Right lung (tissue), 10 donors: ENCODE measurements around the gene OR10G7. TPM values are rescaled to one million over a fixed set of nuclear protein-coding genes. Genes with fewer than 3 reads are reported as not detected.

Experiments
- DNase-seq, 2 donors: peaks; one replicate each; pipeline ENCODE4 v3.0.0-alpha.2; 2013
- long read RNA-seq, 8 donors: transcript quantifications; one replicate each; lab custom pipeline, GENCODE V29; 2026
- polyA plus RNA-seq, 5 donors: library from polyadenylated mRNA; unstranded; fragments of 120-200 nt; gene quantifications; one replicate each; pipeline versions ENCODE4 v1.2.1 to v1.2.3, GENCODE V29; 2013; ENCODE audit warnings: inconsistent platforms in 1 of 5, low replicate concordance in 1 of 5; ENCODE audit not compliant: insufficient read length in 5 of 5, insufficient read depth in 1 of 5

Gene OR10G7
- not detected for polyA plus RNA-seq
- long read RNA-seq, donor 1: 0 reads
- long read RNA-seq, donor 2: 0 reads
- long read RNA-seq, donor 3: 0 reads
- long read RNA-seq, donor 4: 0 reads
- long read RNA-seq, donor 5: 0 reads
- long read RNA-seq, donor 6: 0 reads
- long read RNA-seq, donor 7: 0 reads
- long read RNA-seq, donor 8: 0 reads

DNA sequence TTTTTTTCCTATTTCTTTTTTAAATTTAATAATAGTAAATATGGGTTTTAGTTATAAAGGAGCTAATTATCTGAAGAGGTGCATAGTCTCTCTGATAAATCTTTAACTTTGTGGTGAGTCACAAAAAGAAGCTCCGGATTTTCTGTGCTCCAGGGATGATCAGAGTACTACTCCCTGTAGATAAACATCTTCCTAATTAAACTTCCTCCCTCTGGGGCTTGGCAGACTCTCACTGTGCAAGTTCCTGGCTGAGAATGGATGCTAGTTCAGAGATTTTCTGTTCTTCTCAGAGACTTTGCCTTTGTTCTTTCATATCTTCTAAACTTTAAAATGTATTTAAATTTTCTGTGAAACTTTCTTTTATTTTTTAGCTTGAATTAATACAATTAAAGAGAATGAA is at the start of gene OR10G7:
Gene OR10G7 (minus strand): TSS at position 72 of the 400 bp plus-strand sequence. CDS start 2,324 bp downstream, outside the sequence.
- no peak for DNase-seq

- no peak for DNase-seq
These were observed 45.1 kb upstream of the OR10G7 start for GRCh38 chr11:124085997-124086846.

DNA sequence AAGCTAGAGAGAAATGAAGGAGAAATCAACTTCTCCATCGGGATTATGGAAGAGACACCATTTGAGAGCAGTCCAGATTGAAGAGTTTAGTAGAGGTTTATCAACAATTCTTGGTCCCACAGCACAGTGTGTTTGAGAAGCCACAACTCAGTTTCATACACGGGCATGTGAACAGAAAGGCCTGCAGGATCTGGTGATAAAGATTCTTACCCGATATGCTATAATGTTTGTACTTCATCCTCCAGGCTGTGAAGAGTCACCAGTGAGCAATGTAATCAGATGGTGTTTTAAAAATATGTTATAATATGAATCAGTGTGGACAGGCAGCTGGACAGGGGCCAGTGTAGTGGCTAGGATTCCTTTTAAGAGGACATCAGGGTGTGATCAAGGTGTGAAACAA is 44.5 kb upstream of the OR10G7 start:
- no peak for DNase-seq

GRCh38 chr11:124082371-124082770 is 41.2 kb upstream of the OR10G7 start:
- DNase-seq: no peak

- no peak for DNase-seq
These were observed 40.4 kb upstream of the OR10G7 start for GRCh38 chr11:124081483-124081882.

GRCh38 chr11:124080327-124081001 is 39.3 kb upstream of the OR10G7 start:
- DNase-seq: no peak

DNA sequence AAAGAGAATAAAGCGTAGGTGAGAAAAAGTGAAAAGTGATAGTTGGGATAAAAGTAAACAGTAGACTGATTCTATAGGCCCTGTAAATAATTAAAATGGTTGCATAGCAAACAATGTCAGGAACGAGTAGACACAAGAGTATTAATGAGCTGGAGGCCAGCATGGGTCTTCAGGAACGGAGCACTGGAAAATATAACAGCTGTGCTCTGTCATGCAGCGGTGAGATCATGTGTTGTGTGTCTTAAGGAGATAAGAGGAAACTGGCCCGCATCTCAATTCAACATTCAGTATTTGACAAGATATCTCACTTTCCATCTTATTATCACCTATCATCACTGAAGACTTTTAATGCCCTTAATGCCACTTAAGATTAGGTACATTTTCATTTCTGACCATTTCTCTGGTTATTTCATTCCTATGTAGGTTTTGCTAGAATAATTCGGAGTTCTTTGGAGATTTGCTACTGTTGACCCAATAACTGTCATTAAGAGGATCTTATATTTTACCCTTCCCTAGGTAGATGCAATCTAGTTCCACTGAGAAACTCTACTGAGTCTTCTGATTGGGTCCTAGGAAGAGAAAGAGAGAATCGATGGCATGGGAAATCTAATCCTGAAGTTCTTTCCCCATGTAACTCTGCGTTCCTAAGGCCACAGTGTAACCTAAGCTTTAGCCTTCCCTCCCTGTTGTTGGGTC is 38.7 kb upstream of the OR10G7 start:
- peak in 1 of 2 donors; percentile 17 for DNase-seq

DNA sequence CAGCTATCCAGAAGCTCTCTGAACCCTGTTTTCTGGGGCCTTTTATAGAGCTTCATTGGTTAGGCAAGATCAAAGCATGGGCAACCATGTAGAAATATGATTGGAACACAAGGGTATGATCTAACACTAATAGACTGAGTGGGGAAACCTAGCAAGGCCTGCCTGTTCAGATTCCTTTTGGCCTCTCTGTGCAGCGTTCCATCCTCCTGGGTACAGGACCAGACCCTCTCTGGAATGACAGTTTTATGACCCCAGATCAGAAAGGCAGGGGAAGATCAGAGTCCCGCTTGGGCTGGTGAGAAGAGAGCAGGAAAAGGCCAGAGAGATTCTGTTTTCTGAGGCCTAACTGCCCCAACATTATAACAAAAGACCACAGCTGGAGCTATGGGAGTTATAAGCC is 37.5 kb upstream of the OR10G7 start:
- no peak for DNase-seq

- no peak for DNase-seq
These were observed 36.1 kb upstream of the OR10G7 start for GRCh38 chr11:124077266-124077665.

DNA sequence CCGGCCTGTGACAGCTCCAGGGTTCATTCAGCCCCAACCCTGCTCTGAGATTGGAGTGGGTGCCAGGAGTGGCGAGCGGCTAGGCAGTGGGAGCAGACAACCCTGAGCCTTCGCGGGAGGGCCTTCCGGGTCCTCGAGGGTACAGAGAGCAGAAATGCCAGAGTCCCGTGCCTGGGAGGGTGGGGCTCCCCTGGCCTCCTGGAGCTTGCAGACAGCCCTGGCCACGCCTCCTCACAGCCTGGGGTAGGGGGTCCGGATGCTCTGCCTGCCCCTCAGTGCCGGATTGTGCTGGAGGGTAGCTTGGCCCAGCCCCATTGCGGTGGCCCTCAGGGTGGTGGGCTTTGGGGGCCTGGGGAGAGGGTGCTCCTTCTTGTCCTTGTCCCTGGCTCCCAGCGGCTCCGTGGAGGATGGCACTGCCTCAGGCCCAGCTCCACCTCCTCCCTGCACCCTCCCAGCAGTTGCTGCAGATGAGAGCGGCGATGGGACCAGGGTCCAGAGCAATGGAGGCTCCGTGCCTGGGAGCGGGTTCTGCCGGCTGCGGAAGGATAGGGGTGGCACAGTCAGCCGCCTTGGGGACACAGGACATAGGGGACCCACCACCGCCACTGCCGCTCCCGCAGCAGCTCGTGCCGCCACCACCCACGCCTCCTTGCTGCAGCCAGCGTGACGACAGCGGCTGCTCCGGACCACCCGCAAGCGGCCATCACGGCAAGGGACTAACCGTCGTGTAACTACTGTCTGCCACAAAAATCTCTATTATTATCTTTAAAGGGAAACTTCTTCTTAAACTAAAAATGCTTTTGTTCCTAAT is 34.9 kb upstream of the OR10G7 start:
- DNase-seq: peak in 1 of 2 donors; percentile 23

- no peak for DNase-seq
These were observed 34.3 kb upstream of the OR10G7 start for GRCh38 chr11:124075492-124075840.

DNA sequence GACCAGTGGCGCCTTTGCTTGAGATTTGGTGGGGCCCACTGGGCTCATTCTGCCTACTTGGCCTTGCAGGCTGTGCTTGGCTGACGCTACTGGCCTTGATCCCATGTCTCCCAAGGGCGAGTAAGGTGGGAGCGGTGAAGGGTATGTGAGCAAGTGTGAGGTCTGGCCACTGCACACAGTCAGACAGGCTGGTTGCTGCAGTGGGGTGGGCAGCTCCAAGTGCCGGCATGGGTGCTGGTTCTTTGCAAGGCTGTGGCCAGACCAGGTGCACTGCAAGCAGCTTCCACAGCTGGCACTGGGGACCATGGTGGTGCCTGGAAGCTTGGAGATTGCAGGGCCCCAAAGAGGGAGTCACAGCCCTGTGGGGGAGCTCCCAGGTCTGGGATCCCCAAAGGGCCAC is 33.4 kb upstream of the OR10G7 start:
- no peak for DNase-seq

DNA sequence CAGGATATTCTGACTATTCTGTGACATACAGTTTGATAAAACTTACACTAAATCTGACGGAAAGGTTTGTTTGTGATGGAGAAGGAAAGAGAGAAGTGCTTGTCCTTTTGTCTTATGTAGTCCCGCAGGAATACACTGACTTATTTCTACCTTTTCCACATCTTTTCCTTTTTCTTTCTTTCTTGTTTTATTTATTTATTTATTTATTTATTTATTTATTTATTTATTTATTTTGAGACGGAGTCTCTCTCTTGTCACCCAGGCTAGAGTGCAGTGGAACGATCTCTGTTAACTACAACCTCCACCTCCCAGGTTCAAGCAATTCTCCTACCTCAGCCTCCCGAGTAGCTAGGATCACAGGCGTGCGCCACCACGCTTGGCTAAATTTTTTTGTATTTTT is 31.0 kb upstream of the OR10G7 start:
- no peak for DNase-seq

GRCh38 chr11:124071623-124071948 is 30.5 kb upstream of the OR10G7 start:
- DNase-seq: no peak

DNA sequence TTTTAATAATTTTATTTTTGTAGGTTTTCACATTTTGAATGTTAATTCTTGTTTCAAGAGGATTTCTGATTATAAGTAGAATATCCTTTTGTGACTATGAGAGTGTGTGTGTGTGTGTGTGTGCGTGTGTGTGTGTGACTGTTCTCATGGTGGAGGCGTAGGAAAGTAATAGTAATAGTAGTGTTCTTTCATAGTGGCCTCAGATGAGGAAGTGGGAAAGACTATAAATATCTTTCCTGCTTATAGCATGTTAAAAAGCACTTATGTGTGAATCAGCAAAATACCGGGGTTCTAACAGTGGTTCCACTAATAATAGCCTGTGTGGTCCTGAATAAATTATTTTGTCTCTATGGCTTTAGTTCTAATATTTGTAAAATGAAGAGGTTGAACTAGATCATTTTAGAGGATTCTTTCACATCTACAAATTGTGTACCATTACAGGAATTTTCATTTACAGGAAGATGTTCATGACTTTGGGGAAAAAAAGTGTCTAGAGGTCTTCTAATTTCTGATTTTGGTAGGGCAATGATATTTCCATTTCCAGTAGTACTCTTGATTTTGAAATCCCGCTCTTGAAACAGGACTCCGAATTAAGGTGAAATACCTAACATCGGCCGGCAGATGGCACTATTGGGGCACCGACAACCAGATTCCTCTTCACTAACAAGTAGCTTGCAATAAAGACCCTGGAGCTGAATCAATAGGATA is 29.9 kb upstream of the OR10G7 start:
- peak; percentile 62 to 77 for DNase-seq

- DNase-seq: peak; percentile 30 to 48
These were observed 28.6 kb upstream of the OR10G7 start for GRCh38 chr11:124069429-124070401.

GRCh38 chr11:124068601-124069110 is 27.5 kb upstream of the OR10G7 start:
- DNase-seq: no peak

DNA sequence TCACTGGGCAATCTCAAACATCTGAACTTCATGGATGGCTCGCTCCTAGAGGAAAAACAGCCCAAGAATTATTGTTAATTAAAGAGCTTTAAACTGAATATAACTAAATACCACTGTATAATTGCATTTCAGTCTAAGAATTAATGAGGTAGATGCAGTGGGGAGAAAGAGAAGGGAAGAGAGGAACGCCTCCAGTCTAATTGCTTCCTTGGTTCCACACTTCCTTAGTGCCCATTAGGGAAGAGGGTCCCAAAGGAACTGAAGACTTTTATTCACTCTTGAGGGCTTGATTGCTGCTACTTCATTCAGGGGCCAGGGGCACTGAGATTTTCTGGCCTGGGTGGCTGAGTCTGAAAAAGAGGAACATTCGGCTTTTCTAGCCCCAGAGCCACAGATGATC is 11.8 kb upstream of the OR10G7 start:
- no peak for DNase-seq

- no peak for DNase-seq
These were observed 9.6 kb upstream of the OR10G7 start for GRCh38 chr11:124050748-124051147.
